ENCODE data around the gene RANBP3. TPM values are rescaled to one million over a fixed set of nuclear protein-coding genes. Genes with fewer than 3 reads are reported as not detected.

The RANBP3 gene
- total and polyA plus RNA-seq, 2 of the 8 experiments (the other 6 are each of a cell fraction or from before 2014, with no cell fraction given): 95.4 to 122 TPM

DNA sequence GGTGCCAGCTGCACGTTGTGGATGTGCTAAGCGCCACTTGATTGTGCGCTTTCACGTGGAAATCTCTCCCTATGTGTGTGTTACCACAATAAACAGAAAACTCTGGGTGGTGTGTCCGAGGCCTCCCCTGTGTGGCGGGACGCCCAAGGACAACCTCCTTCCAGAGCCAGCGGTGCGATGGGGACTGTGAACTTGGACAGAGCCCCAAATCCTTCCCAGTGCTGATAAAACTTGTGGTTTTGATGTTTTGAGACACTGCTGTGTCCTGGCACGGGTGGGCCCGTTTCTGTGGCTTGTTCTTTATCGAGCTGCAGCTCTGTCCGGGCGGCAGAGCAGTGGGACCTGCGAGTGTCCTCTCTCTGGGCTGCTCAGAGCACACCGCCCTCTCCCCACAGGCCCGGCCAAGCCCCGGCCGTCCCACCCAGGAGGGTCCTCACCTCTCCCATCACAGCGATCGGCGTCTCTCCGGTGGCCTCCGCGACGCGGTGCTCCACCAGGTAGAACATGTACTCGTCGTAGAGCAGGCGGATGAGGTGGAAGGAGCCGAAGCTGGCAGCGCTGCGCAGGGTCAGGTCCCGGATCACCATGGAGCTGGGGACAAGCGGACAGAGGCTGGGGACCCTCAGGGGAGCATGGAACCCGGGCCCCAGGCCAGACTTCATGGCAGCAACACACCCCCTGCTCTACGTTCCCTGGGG is 18.8 kb upstream of the RANBP3 start:
- H3K4me3 ChIP-seq (ENCODE audit: extremely low read depth in 1 of 4, insufficient read depth in 2 of 4, low read depth in 3 of 4, low read length in 4 of 4): no peak overlapping the region
- H3K4me1 ChIP-seq (replicated peaks in 1 of 4; ENCODE audit: control insufficient read depth in 3 of 4, insufficient read depth in 4 of 4, low read length in 3 of 4): no peaks in the 10 kb centered on the region; a peak in 1 of 7 replicates
- H2BK15ac ChIP-seq (ENCODE audit: low read length): no peak overlapping the region
- no peak for TF ChIP-seq CBX5 (IDR thresholded peaks at IDR 0.05; ENCODE audit: low read depth, low read length)
- TF ChIP-seq PHF8 (conservative IDR thresholded peaks at IDR 0.05; ENCODE audit: low read depth, low read length): no peak
- no peaks in the 10 kb centered on the region for H3K79me1 ChIP-seq (ENCODE audit: low read depth, low read length)
- H3K79me2 ChIP-seq (ENCODE audit: control insufficient read depth in 1 of 2, insufficient read depth in 2 of 2, low read length in 2 of 2): no peaks in the 10 kb centered on the region
- no peak overlapping the region for H2AK5ac ChIP-seq (ENCODE audit: low read depth, low read length)
- no peak overlapping the region for H2BK5ac ChIP-seq (ENCODE audit: low read depth, low read length)
- no peak overlapping the region for H2BK12ac ChIP-seq (ENCODE audit: low read depth, low read length)
- H3K23ac ChIP-seq (ENCODE audit: insufficient read length): no peak overlapping the region
- H3K56ac ChIP-seq (replicated peaks; ENCODE audit: insufficient read length, low read depth, low read length): no peak overlapping the region
- no peaks in the 10 kb centered on the region; the same call in 1 of the 2 replicates for H3K23me2 ChIP-seq (ENCODE audit: low read depth, low read length)
- CTCF ChIA-PET (ENCODE audit: partially characterized antibody): interaction anchor here (0.6 to 7.7 kb wide), 10 partner anchors 9 to 303 kb away, joined by 3 to 108 read pairs (median 4); no protein-coding TSS in a partner anchor
- no peak overlapping the region for H3K9ac ChIP-seq (replicated peaks in 1 of 4; ENCODE audit: extremely low read depth in 1 of 4, low read depth in 3 of 4, low read length in 3 of 4)
- no peaks in the 10 kb centered on the region for H3K36me3 ChIP-seq (ENCODE audit: control insufficient read depth in 2 of 4, insufficient read depth in 4 of 4, low read length in 3 of 4)
- H2BK120ac ChIP-seq (replicated peaks; ENCODE audit: low read depth, low read length): no peak overlapping the region
- no peaks in the 10 kb centered on the region for H3K9me3 ChIP-seq (ENCODE audit: insufficient read depth in 2 of 2, low read depth in 1 of 2, low read length in 1 of 2)
- H3K27me3 ChIP-seq (replicated peaks in 1 of 4; ENCODE audit: control insufficient read depth in 3 of 4, extremely low read depth in 1 of 4, insufficient read depth in 3 of 4, low read length in 3 of 4): no peaks in the 10 kb centered on the region; a peak in 1 of 7 replicates
- H3K18ac ChIP-seq (ENCODE audit: extremely low read depth, low read length): no peak overlapping the region
- H3K27ac ChIP-seq (ENCODE audit: low read depth, low read length): no peak overlapping the region
- no peak overlapping the region for H3K4ac ChIP-seq (replicated peaks; ENCODE audit: insufficient read length, low read depth, low read length)
- no peak overlapping the region for H4K5ac ChIP-seq (ENCODE audit: insufficient read length, low read depth, low read length)
- POLR2A ChIA-PET (ENCODE audit: partially characterized antibody): no interaction called here
- H3K14ac ChIP-seq (ENCODE audit: insufficient read length): no peak overlapping the region
- WGBS, 2 experiments (ENCODE audit: extremely low coverage in 1 of 2, insufficient coverage in 1 of 2, insufficient read length in 1 of 2, insufficient replicate concordance in 2 of 2, low coverage in 1 of 2, low lambda C conversion rate in 2 of 2, missing lambda C conversion rate in 1 of 2): 95% methylated on average over 31 of the region's 37 CpGs; no CpG with 5 or more reads in 1 of the 2 experiments
- H2BK20ac ChIP-seq (ENCODE audit: low read length): no peak overlapping the region
- no peak overlapping the region for H4K91ac ChIP-seq (replicated peaks; ENCODE audit: insufficient read length, low read length)
- DNase-seq (ENCODE audit: low read depth in 1 of 2, low spot score in 2 of 2) (no peak), FAIRE-seq (no peak)
- no peak overlapping the region for H3K4me2 ChIP-seq (ENCODE audit: insufficient read depth in 1 of 2, low read depth in 2 of 2, low read length in 2 of 2)
- H4K20me1 ChIP-seq (replicated peaks in 1 of 2; ENCODE audit: control insufficient read depth in 1 of 2, insufficient read depth in 2 of 2, low read length in 2 of 2): no peaks in the 10 kb centered on the region
- H4K8ac ChIP-seq (ENCODE audit: extremely low read depth, insufficient read depth, low read length): peak overlapping the region; percentile 79; the same call in 1 of the 2 replicates
- H2AFZ ChIP-seq (ENCODE audit: low read length): no peak overlapping the region

Data from H1 (cell line).